HepG2 (cell line): ENCODE measurements around the gene PYCR2.

Experiments used
- RFX5 ChIP-seq: IDR thresholded peaks from 2 replicates; pipeline ENCODE4 v1.6.1; 2011; ENCODE audit warnings: low read depth, low read length, improper control_type of control experiment
- RORA ChIP-seq: sonication (generic); formaldehyde crosslinking; IDR thresholded peaks from 2 replicates; pipeline ENCODE4 v1.5.0; 2020; ENCODE audit warnings: mild to moderate bottlenecking, missing genetic modification reagents, moderate library complexity
- TF ChIP-seq, protein P1 (sequence below): sonication (generic); formaldehyde crosslinking; IDR thresholded peaks from 2 replicates; pipeline ENCODE4 v1.5.0; 2020; ENCODE audit warnings: mild to moderate bottlenecking, missing genetic modification reagents, moderate library complexity

DNA sequence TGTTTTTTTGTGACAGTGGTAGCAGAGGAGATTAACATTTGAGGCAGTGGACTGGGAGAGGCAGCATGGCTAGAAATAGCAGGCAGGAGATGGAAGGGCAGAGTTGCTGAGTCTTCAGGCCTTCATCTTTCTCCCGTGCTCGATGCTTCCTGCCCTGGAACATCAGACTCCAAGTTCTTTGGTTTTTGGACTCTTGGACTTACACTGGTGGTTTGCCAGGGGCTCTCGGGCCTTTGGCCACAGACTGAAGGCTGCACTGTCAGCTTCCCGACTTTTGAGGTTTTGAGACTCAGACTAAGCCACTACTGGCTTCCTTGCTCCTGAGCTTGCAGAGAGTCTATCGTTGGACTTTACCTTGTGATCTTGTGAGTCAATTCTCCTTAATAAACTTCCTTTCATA is 41.2 kb upstream of the PYCR2 start:
- TF ChIP-seq RFX5 (no peak), RORA (CRISPR knock-in tag) (no peak)
- TF ChIP-seq, protein P1, sequence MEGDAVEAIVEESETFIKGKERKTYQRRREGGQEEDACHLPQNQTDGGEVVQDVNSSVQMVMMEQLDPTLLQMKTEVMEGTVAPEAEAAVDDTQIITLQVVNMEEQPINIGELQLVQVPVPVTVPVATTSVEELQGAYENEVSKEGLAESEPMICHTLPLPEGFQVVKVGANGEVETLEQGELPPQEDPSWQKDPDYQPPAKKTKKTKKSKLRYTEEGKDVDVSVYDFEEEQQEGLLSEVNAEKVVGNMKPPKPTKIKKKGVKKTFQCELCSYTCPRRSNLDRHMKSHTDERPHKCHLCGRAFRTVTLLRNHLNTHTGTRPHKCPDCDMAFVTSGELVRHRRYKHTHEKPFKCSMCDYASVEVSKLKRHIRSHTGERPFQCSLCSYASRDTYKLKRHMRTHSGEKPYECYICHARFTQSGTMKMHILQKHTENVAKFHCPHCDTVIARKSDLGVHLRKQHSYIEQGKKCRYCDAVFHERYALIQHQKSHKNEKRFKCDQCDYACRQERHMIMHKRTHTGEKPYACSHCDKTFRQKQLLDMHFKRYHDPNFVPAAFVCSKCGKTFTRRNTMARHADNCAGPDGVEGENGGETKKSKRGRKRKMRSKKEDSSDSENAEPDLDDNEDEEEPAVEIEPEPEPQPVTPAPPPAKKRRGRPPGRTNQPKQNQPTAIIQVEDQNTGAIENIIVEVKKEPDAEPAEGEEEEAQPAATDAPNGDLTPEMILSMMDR (CRISPR knock-in tag), result no peak
